IMR-90 (cell line): ENCODE results near the gene KDM5A. TPM values are rescaled to one million over a fixed set of nuclear protein-coding genes. Genes with fewer than 3 reads are reported as not detected.

Experiments
- ATAC-seq: fragments of 200-7000 bp; cut with Tn5 transposase; 2 replicates; pipeline ENCODE4 v1.9.1; 2020; ENCODE audit warnings: low read depth, mild to moderate bottlenecking, moderate library complexity
- BruUV-seq: library from RNA; stranded (reverse); fragments of 400-500 nt; replicated peaks from 2 replicates; lab custom pipeline; 2021; lab: Mats Ljungman, UMichigan
- CTCF ChIA-PET: fragments of 300-600 bp; formaldehyde crosslinking; extraction: SDS; loops from one replicate; lab custom pipeline; 2021; ENCODE audit warnings: antibody characterized with exemption; lab: Yijun Ruan, JAX
- POLR2A ChIA-PET: fragments of 300-600 bp; sonication (Branson Sonifier 250); formaldehyde crosslinking; loops from one replicate; lab custom pipeline; 2022; ENCODE audit warnings: antibody characterized with exemption; ENCODE audit not compliant: unreplicated experiment; lab: Charles Lee
- DNase-seq: peaks from one replicate; pipeline ENCODE4 v3.0.0; 2013
- H2AFZ ChIP-seq: replicated peaks from 2 replicates; pipeline ENCODE3; 2013; ENCODE audit warnings: low read length, mild to moderate bottlenecking; ENCODE audit not compliant: poor library complexity
- H2AK5ac ChIP-seq: 2 replicates; pipeline ENCODE4 v1.6.1; 2013; ENCODE audit warnings: low read depth, low read length, inconsistent platforms
- H2AK9ac ChIP-seq: replicated peaks from 2 replicates; pipeline ENCODE3; 2013; ENCODE audit warnings: mild to moderate bottlenecking, low read depth, low read length, moderate library complexity; ENCODE audit not compliant: poor library complexity
- H2BK120ac ChIP-seq: 2 replicates; pipeline ENCODE4 v1.6.1; 2013; ENCODE audit warnings: low read depth, low read length, inconsistent platforms
- H2BK15ac ChIP-seq: 3 replicates; pipeline ENCODE4 v1.6.1; 2013; ENCODE audit warnings: low read depth, low read length, inconsistent platforms
- H2BK20ac ChIP-seq: 2 replicates; pipeline ENCODE4 v1.6.1; 2013; ENCODE audit warnings: low read depth, mild to moderate bottlenecking, inconsistent platforms, low read length, moderate library complexity
- H2BK5ac ChIP-seq: 2 replicates; pipeline ENCODE4 v1.6.1; 2013; ENCODE audit warnings: mild to moderate bottlenecking, low read depth, low read length, inconsistent platforms; ENCODE audit not compliant: poor library complexity, severe bottlenecking
- H3K14ac ChIP-seq: replicated peaks from 2 replicates; pipeline ENCODE4 v1.6.1; 2013; ENCODE audit warnings: low read depth, low read length, inconsistent platforms
- H3K18ac ChIP-seq: 2 replicates; pipeline ENCODE4 v1.6.1; 2013; ENCODE audit warnings: low read depth, low read length, control low read depth
- H3K23ac ChIP-seq: 2 replicates; pipeline ENCODE4 v1.6.1; 2013; ENCODE audit warnings: low read depth, low read length, inconsistent platforms
- H3K27ac ChIP-seq: 2 replicates; pipeline ENCODE4 v1.5.1; 2013; ENCODE audit warnings: mild to moderate bottlenecking, control low read depth, low read length; ENCODE audit not compliant: insufficient read depth
- H3K27me3 ChIP-seq: 2 replicates; pipeline ENCODE4 v1.6.1; 2013; ENCODE audit warnings: low read length; ENCODE audit not compliant: control insufficient read depth, insufficient read depth
- H3K36me3 ChIP-seq: 2 replicates; pipeline ENCODE4 v1.6.1; 2013; ENCODE audit warnings: low read length, mixed read lengths; ENCODE audit not compliant: control insufficient read depth, insufficient read depth
- H3K4ac ChIP-seq: 2 replicates; pipeline ENCODE4 v1.6.1; 2013; ENCODE audit warnings: low read depth, low read length, inconsistent platforms
- H3K4me1 ChIP-seq: 2 replicates; pipeline ENCODE4 v1.6.1; 2013; ENCODE audit warnings: low read length, mixed read lengths; ENCODE audit not compliant: control insufficient read depth, insufficient read depth
- H3K4me2 ChIP-seq: 2 replicates; pipeline ENCODE4 v1.6.1; 2013; ENCODE audit warnings: low read depth, mild to moderate bottlenecking, control low read depth, low read length, moderate library complexity
- H3K4me3 ChIP-seq: 2 replicates; pipeline ENCODE4 v1.5.1; 2013; ENCODE audit warnings: low read depth, mild to moderate bottlenecking, control low read depth, low read length, moderate library complexity; ENCODE audit not compliant: insufficient read depth
- H3K56ac ChIP-seq: 2 replicates; pipeline ENCODE4 v1.6.1; 2013; ENCODE audit warnings: low read length, inconsistent platforms; ENCODE audit not compliant: insufficient read depth; ENCODE audit errors: extremely low read depth
- H3K79me1 ChIP-seq, 2 experiments: 2 replicates each; pipeline ENCODE4 v1.6.1; 2013; ENCODE audit warnings: low read length in 2 of 2, inconsistent platforms in 1 of 2, low read depth in 1 of 2
- H3K9ac ChIP-seq: 2 replicates; pipeline ENCODE4 v1.6.1; 2013; ENCODE audit warnings: low read depth, low read length, control low read depth
- H3K9me1 ChIP-seq: 2 replicates; pipeline ENCODE4 v1.6.1; 2013; ENCODE audit warnings: low read length, inconsistent platforms; ENCODE audit not compliant: insufficient read depth
- H3K9me3 ChIP-seq: 2 replicates; pipeline ENCODE4 v1.6.1; 2013; ENCODE audit warnings: low read length; ENCODE audit not compliant: control insufficient read depth, insufficient read depth
- H4K20me1 ChIP-seq: 2 replicates; pipeline ENCODE4 v1.6.1; 2013; ENCODE audit warnings: low read length, inconsistent platforms; ENCODE audit not compliant: insufficient read depth
- H4K5ac ChIP-seq: 2 replicates; pipeline ENCODE4 v1.6.1; 2013; ENCODE audit warnings: mild to moderate bottlenecking, low read depth, low read length, control low read depth
- H4K8ac ChIP-seq, 2 experiments: 2 replicates each; pipeline ENCODE4 v1.6.1; 2013; ENCODE audit warnings: low read depth in 2 of 2, low read length in 2 of 2, control low read depth in 1 of 2, inconsistent platforms in 1 of 2
- H4K91ac ChIP-seq: 2 replicates; pipeline ENCODE4 v1.6.1; 2013; ENCODE audit warnings: low read depth, low read length, inconsistent platforms; ENCODE audit not compliant: insufficient read depth
- CEBPB ChIP-seq: IDR thresholded peaks from 2 replicates; pipeline ENCODE4 v1.6.1; 2012; ENCODE audit warnings: low read depth, low read length, improper control_type of control experiment
- CHD1 ChIP-seq: IDR thresholded peaks from 2 replicates; pipeline ENCODE4 v1.6.1; 2012; ENCODE audit warnings: low read depth, low read length, improper control_type of control experiment
- FOS ChIP-seq: fragments of 150-350 bp; IDR thresholded peaks from 2 replicates; pipeline ENCODE4 v1.6.1; 2016; ENCODE audit warnings: low read depth, low read length
- MAFK ChIP-seq: IDR thresholded peaks from 2 replicates; pipeline ENCODE4 v1.6.1; 2012; ENCODE audit warnings: low read depth, low read length, improper control_type of control experiment
- MXI1 ChIP-seq: IDR thresholded peaks from 2 replicates; pipeline ENCODE4 v1.6.1; 2012; ENCODE audit warnings: low read depth, mild to moderate bottlenecking, low read length, moderate library complexity, borderline replicate concordance
- RAD21 ChIP-seq: IDR thresholded peaks from 2 replicates; pipeline ENCODE4 v1.6.1; 2012; ENCODE audit warnings: low read length, improper control_type of control experiment
- USF2 ChIP-seq: fragments of 150-350 bp; IDR thresholded peaks from 2 replicates; pipeline ENCODE4 v1.6.1; 2017; ENCODE audit warnings: mild to moderate bottlenecking, antibody characterized with exemption, low read length, low read depth
- WGBS, 2 experiments: methylation state at CpG; one replicate each; pipeline versions ENCODE4 v1.1.5 to v1.1.7; 2013; ENCODE audit warnings: missing lambda C conversion rate in 2 of 2; ENCODE audit not compliant: insufficient read length in 1 of 2; ENCODE audit errors: extremely low coverage in 2 of 2; 5-methylcytosine and 5-hydroxymethylcytosine counted together
- dilution Hi-C: fragments of 300-500 bp; cut with HindIII; formaldehyde crosslinking; loops from one replicate; pipeline ENCODE4 v1.14.3; 2018; ENCODE audit warnings: low sequenced_read_pairs; ENCODE audit not compliant: unreplicated experiment
- in situ Hi-C: fragments of 300-500 bp; cut with MboI; formaldehyde crosslinking; loops from 3 replicates; pipeline ENCODE4 v1.14.3; 2019; ENCODE audit warnings: low sequenced_read_pairs, inconsistent platforms, mixed read lengths
- intact Hi-C: fragments of 100-400 bp; cut with micrococcal nuclease; formaldehyde crosslinking; loops from 2 replicates; pipeline ENCODE4 v1.10.0; 2022
- polyA plus RNA-seq, 3 experiments: library from polyadenylated mRNA; depleted of rRNA; stranded (reverse); fragments of >200 nt; gene quantifications; 2 replicates each; pipeline ENCODE4 v1.2.3, GENCODE V29; 2012; ENCODE audit warnings: low replicate concordance in 1 of 3
- total RNA-seq: library from RNA; depleted of rRNA; stranded (reverse); fragments of >200 nt; gene quantifications from 2 replicates; pipeline ENCODE4 v1.2.3, GENCODE V29; 2012

The KDM5A gene
- total and polyA plus RNA-seq, 2 of the 4 experiments (the other 2 are of a cell fraction): 7.9 to 95.9 TPM

GRCh38 chr12:295132-295531 lies 94.0 kb downstream of the KDM5A start:
- Histone ChIP-seq H4K20me1 (no peaks in the 10 kb centered on the region), H2BK20ac (no peak overlapping the region), H2AK9ac (no peak overlapping the region), H3K79me1 (peaks cover 6 to 13% of the 10 kb centered on the region in 2 experiments; a peak in 1 of 4 replicates), H2BK120ac (no peak overlapping the region), H3K36me3 (peaks cover 29% of the 10 kb centered on the region), H3K9me1 (peaks cover 5% of the 10 kb centered on the region; the same call in 1 of the 2 replicates), H3K9me3 (no peaks in the 10 kb centered on the region), H3K27ac (no peak overlapping the region), H3K56ac (no peak overlapping the region), H2AK5ac (no peak overlapping the region), H3K4me3 (no peak overlapping the region), H3K4ac (no peak overlapping the region), H4K5ac (no peak overlapping the region), H4K8ac (no peak overlapping the region), H4K91ac (no peak overlapping the region), H2BK5ac (no peak overlapping the region), H3K18ac (no peak overlapping the region), H3K4me1 (no peaks in the 10 kb centered on the region), H2BK15ac (no peak overlapping the region), H3K14ac (no peak overlapping the region), H3K9ac (no peak overlapping the region), H2AFZ (no peak overlapping the region), H3K23ac (no peak overlapping the region), H3K4me2 (no peak overlapping the region), H3K27me3 (no peaks in the 10 kb centered on the region)
- intact Hi-C loops: no loop called here
- no peak for DNase-seq
- dilution Hi-C loops: no loop called here
- in situ Hi-C loops: no loop called here
- ChIA-PET CTCF (no interaction called here), POLR2A (interaction anchor here (0.6 kb wide), 1 partner anchor 31 kb away, joined by 3 read pairs; no protein-coding TSS in a partner anchor)
- TF ChIP-seq FOS (no peak), MXI1 (no peak), CHD1 (no peak), RAD21 (no peak), MAFK (no peak), CEBPB (no peak), USF2 (no peak)
- no CpG with 5 or more reads among the region's 1 CpG for WGBS, 2 experiments
- BruUV-seq: no TSS peak
- ATAC-seq: no peak
